Measurements from ENCODE around the gene TRAF2. TPM values are rescaled to one million over a fixed set of nuclear protein-coding genes. Genes with fewer than 3 reads are reported as not detected.

TRAF2 gene
- total RNA-seq, 1 donor from 2014 or later = 10.0 TPM

GRCh38 chr9:136906266-136906665, 19.9 kb downstream of the TRAF2 start:
- H3K4me3 ChIP-seq = no peak overlapping the region
- no peaks in the 10 kb centered on the region for H3K27me3 ChIP-seq (ENCODE audit: low read depth)
- no peak overlapping the region for H3K27ac ChIP-seq (replicated peaks)
- no peak for TF ChIP-seq CTCF (IDR thresholded peaks at IDR 0.05; ENCODE audit: borderline replicate concordance)
- no peaks in the 10 kb centered on the region for H3K9me3 ChIP-seq (replicated peaks)
- peaks cover 38% of the 10 kb centered on the region for H3K36me3 ChIP-seq
- no peak for DNase-seq
- H3K4me1 ChIP-seq = peaks cover 29% of the 10 kb centered on the region
- intact Hi-C loops (cut with micrococcal nuclease) = no loop called here

- TF ChIP-seq CTCF (IDR thresholded peaks at IDR 0.05; ENCODE audit: borderline replicate concordance) = no peak
- H3K27ac ChIP-seq (replicated peaks) = no peak overlapping the region
- peaks cover 19% of the 10 kb centered on the region for H3K4me1 ChIP-seq
- H3K27me3 ChIP-seq (ENCODE audit: low read depth) = no peaks in the 10 kb centered on the region
- intact Hi-C loops (cut with micrococcal nuclease) = no loop called here
- H3K36me3 ChIP-seq = peaks cover 40% of the 10 kb centered on the region
- H3K4me3 ChIP-seq = no peak overlapping the region
- H3K9me3 ChIP-seq (replicated peaks) = no peaks in the 10 kb centered on the region
- DNase-seq = no peak
Measured at GRCh38 chr9:136907011-136907914, 20.9 kb downstream of the TRAF2 start.

GRCh38 chr9:136910197-136910900, 24.0 kb downstream of the TRAF2 start:
- DNase-seq = no peak
- no peak for TF ChIP-seq CTCF (IDR thresholded peaks at IDR 0.05; ENCODE audit: borderline replicate concordance)
- peaks cover 54% of the 10 kb centered on the region for H3K36me3 ChIP-seq
- H3K4me1 ChIP-seq = no peaks in the 10 kb centered on the region
- no peaks in the 10 kb centered on the region for H3K27me3 ChIP-seq (ENCODE audit: low read depth)
- H3K9me3 ChIP-seq (replicated peaks) = no peaks in the 10 kb centered on the region
- intact Hi-C loops (cut with micrococcal nuclease) = no loop called here
- no peak overlapping the region for H3K27ac ChIP-seq (replicated peaks)
- no peak overlapping the region for H3K4me3 ChIP-seq

GRCh38 chr9:136910901-136911245, 24.6 kb downstream of the TRAF2 start:
- DNase-seq = no peak
- H3K4me1 ChIP-seq = no peaks in the 10 kb centered on the region
- no peak for TF ChIP-seq CTCF (IDR thresholded peaks at IDR 0.05; ENCODE audit: borderline replicate concordance)
- H3K4me3 ChIP-seq = no peak overlapping the region
- no peak overlapping the region for H3K27ac ChIP-seq (replicated peaks)
- intact Hi-C loops (cut with micrococcal nuclease) = no loop called here
- peaks cover 56% of the 10 kb centered on the region for H3K36me3 ChIP-seq
- H3K9me3 ChIP-seq (replicated peaks) = no peaks in the 10 kb centered on the region
- H3K27me3 ChIP-seq (ENCODE audit: low read depth) = no peaks in the 10 kb centered on the region

GRCh38 chr9:136913701-136914438, 27.6 kb downstream of the TRAF2 start:
- Histone ChIP-seq H3K4me1 (no peaks in the 10 kb centered on the region), H3K4me3 (no peak overlapping the region), H3K9me3 (replicated peaks) (no peaks in the 10 kb centered on the region), H3K36me3 (peaks cover 62% of the 10 kb centered on the region), H3K27me3 (ENCODE audit: low read depth) (no peaks in the 10 kb centered on the region), H3K27ac (replicated peaks) (no peak overlapping the region)
- TF ChIP-seq CTCF (IDR thresholded peaks at IDR 0.05; ENCODE audit: borderline replicate concordance) = no peak
- intact Hi-C loops (cut with micrococcal nuclease) = no loop called here
- no peak for DNase-seq
